HEK293T (cell line): ENCODE measurements around the gene CTH.

Experiments
- BHLHE40 ChIP-seq: fragments of 450-650 bp; IDR thresholded peaks from 2 replicates; pipeline ENCODE4 v1.6.1; 2016; ENCODE audit warnings: mild to moderate bottlenecking, moderate library complexity, borderline replicate concordance
- CTBP1 ChIP-seq: fragments of 450-650 bp; IDR thresholded peaks from 2 replicates; pipeline ENCODE4 v1.6.1; 2016; ENCODE audit warnings: borderline replicate concordance
- ELF4 ChIP-seq: fragments of 450-650 bp; IDR thresholded peaks from 2 replicates; pipeline ENCODE4 v1.6.1; 2017; ENCODE audit warnings: antibody characterized with exemption
- FOXA1 ChIP-seq: fragments of 450-650 bp; IDR thresholded peaks from 2 replicates; pipeline ENCODE4 v1.6.1; 2016; ENCODE audit warnings: mild to moderate bottlenecking
- FOXK2 ChIP-seq: fragments of 450-650 bp; IDR thresholded peaks from 2 replicates; pipeline ENCODE4 v1.6.1; 2016; ENCODE audit warnings: mild to moderate bottlenecking
- FOXM1 ChIP-seq: fragments of 450-650 bp; IDR thresholded peaks from 2 replicates; pipeline ENCODE4 v1.6.1; 2017; ENCODE audit warnings: mild to moderate bottlenecking, borderline replicate concordance
- HDGF ChIP-seq: fragments of 450-650 bp; IDR thresholded peaks from 2 replicates; pipeline ENCODE4 v1.6.1; 2017; ENCODE audit warnings: antibody characterized with exemption, borderline replicate concordance
- L3MBTL2 ChIP-seq: fragments of 450-650 bp; conservative IDR thresholded peaks from 2 replicates; pipeline ENCODE4 v1.6.1; 2016; ENCODE audit warnings: mild to moderate bottlenecking
- NFRKB ChIP-seq: fragments of 450-650 bp; IDR thresholded peaks from 2 replicates; pipeline ENCODE4 v1.6.1; 2016; ENCODE audit warnings: mild to moderate bottlenecking, moderate library complexity
- SP1 ChIP-seq: fragments of 450-650 bp; IDR thresholded peaks from 2 replicates; pipeline ENCODE4 v1.6.1; 2017
- SUZ12 ChIP-seq: fragments of 450-650 bp; IDR thresholded peaks from 2 replicates; pipeline ENCODE4 v1.6.1; 2016; ENCODE audit warnings: mild to moderate bottlenecking
- ZNF384 ChIP-seq: fragments of 450-650 bp; IDR thresholded peaks from 2 replicates; pipeline ENCODE4 v1.6.1; 2016
- TF ChIP-seq, protein P1 (sequence below): fragments of 450-650 bp; IDR thresholded peaks from 2 replicates; pipeline ENCODE4 v1.6.1; 2016

- no peak for TF ChIP-seq FOXK2
- TF ChIP-seq SP1 = no peak
- no peak for TF ChIP-seq BHLHE40
- TF ChIP-seq FOXA1 = no peak
- no peak for TF ChIP-seq FOXM1
- TF ChIP-seq L3MBTL2 = no peak
- no peak for TF ChIP-seq ELF4
- TF ChIP-seq, protein P1, sequence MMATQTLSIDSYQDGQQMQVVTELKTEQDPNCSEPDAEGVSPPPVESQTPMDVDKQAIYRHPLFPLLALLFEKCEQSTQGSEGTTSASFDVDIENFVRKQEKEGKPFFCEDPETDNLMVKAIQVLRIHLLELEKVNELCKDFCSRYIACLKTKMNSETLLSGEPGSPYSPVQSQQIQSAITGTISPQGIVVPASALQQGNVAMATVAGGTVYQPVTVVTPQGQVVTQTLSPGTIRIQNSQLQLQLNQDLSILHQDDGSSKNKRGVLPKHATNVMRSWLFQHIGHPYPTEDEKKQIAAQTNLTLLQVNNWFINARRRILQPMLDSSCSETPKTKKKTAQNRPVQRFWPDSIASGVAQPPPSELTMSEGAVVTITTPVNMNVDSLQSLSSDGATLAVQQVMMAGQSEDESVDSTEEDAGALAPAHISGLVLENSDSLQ = no peak
- no peak for TF ChIP-seq HDGF
- TF ChIP-seq SUZ12 = no peak
- no peak for TF ChIP-seq CTBP1
- no peak for TF ChIP-seq NFRKB
- TF ChIP-seq ZNF384 = no peak
Measured at GRCh38 chr1:70459496-70460225, 48.6 kb downstream of the CTH start.
